NB4 (cell line): ENCODE data around the gene HPCAL1.

Source experiments
- DNase-seq: peaks from one replicate; pipeline ENCODE4 v3.0.0; 2010; ENCODE audit warnings: low read depth
- H3K4me3 ChIP-seq: one replicate; pipeline ENCODE4 v1.5.1; 2011; ENCODE audit warnings: mild to moderate bottlenecking, low read depth, low read length, moderate library complexity
- MYC ChIP-seq: IDR thresholded peaks from 2 replicates; pipeline ENCODE4 v1.6.1; 2011; ENCODE audit warnings: low read depth, low read length
- POLR2A ChIP-seq: IDR thresholded peaks from 2 replicates; pipeline ENCODE4 v1.6.1; 2011; ENCODE audit warnings: mild to moderate bottlenecking; ENCODE audit not compliant: insufficient read length; ENCODE audit errors: extremely low read depth
- TF ChIP-seq, protein P1 (sequence below): IDR thresholded peaks from one replicate; pipeline ENCODE4 v1.5.1; 2012; ENCODE audit warnings: low read depth, low read length
- TF ChIP-seq, protein P2 (sequence below): IDR thresholded peaks from 2 replicates; pipeline ENCODE4 v1.6.1; 2011; ENCODE audit warnings: low read depth, low read length

Gene HPCAL1

DNA sequence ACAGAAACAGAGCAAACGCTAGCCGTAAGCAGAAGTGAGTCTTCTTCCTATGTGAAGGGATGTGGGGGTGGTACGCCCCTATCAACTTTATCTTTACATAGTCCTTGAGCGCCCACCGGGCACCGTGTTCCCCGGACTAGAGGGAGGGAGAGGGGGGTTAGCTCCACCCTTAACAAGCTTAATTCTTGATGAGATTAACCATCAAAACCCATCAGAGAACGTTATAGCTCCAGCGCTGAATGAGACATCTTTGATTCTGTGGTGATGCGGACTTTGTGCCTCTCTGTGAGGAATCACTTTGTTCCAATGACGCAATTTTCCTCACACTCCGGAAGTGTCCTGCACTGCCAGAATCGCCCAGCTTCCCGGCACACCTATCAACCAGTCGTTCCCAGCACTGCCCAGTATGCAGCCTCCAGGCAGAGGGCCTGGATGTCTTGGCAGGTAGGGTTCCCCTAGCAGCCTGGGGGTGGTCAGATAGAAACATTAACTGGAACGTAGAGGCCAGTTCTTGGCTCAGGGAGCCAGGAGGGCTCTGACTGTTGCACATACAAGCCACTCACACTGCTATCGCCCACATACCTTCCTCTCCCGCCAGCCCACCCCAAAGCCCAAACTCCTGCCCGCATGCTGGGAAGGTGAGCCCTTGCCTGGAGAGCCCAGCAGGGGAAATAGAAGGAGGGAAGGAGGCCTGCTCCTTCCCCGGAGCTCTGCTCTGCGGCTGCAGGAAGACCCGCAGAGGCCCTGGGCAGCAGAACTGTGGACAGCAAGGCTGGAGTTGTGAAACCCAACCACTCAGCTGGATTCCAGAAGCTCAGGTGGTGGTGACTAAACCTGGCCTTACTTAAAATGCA is 147.4 kb downstream of the HPCAL1 start:
- no peak for TF ChIP-seq MYC
- TF ChIP-seq, protein P1, sequence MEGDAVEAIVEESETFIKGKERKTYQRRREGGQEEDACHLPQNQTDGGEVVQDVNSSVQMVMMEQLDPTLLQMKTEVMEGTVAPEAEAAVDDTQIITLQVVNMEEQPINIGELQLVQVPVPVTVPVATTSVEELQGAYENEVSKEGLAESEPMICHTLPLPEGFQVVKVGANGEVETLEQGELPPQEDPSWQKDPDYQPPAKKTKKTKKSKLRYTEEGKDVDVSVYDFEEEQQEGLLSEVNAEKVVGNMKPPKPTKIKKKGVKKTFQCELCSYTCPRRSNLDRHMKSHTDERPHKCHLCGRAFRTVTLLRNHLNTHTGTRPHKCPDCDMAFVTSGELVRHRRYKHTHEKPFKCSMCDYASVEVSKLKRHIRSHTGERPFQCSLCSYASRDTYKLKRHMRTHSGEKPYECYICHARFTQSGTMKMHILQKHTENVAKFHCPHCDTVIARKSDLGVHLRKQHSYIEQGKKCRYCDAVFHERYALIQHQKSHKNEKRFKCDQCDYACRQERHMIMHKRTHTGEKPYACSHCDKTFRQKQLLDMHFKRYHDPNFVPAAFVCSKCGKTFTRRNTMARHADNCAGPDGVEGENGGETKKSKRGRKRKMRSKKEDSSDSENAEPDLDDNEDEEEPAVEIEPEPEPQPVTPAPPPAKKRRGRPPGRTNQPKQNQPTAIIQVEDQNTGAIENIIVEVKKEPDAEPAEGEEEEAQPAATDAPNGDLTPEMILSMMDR: no peak
- TF ChIP-seq POLR2A: no peak
- TF ChIP-seq, protein P2, sequence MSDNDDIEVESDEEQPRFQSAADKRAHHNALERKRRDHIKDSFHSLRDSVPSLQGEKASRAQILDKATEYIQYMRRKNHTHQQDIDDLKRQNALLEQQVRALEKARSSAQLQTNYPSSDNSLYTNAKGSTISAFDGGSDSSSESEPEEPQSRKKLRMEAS: no peak
- DNase-seq: no peak
- peak overlapping the region; percentile 69 for H3K4me3 ChIP-seq

DNA sequence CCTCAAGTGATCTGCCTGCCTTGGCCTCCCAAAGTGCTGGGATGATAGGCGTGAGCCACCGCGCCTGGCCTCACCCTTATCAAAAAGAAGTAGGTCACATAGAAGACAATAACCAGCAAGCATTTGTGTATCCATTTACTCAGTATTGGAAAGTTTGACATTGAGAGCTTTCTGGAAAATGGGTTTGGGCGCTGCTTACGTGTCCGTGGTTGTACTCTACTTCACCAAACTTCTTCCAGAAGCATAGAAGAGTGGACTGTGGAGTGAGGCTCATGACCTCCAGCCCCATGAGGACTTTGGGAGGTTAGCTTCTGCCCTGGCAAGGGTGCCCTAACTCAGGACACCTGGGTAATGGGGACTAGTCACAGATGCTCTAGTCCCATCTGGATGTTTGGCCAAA is 149.1 kb downstream of the HPCAL1 start:
- no peak for DNase-seq
- TF ChIP-seq MYC (no peak), POLR2A (no peak)
- TF ChIP-seq, protein P2: no peak
- TF ChIP-seq, protein P1: no peak

DNA sequence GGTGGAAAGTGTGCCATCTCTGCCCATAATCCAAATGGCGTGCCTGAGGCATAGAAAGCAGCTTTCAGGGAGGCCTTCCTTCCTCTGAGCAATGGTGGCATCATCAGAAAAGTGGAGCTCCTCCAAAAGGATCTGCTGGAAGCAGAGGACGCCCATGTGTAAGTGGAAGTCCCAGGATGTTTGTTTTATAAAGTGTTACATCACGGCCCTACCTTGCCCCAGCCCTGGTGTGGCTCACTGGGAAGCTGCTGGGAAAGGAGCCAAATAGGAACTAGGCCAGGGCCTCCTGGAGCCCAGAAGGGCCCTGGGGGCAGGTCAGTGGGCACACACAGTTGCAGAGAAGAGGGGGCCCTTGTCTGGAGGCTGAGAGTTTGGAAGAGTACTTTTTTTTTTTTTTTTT is 149.6 kb downstream of the HPCAL1 start:
- H3K4me3 ChIP-seq: no peak overlapping the region
- TF ChIP-seq, protein P2: no peak
- TF ChIP-seq, protein P1: no peak
- TF ChIP-seq MYC (no peak), POLR2A (no peak)
- no peak for DNase-seq

More for the DNA sequence above, 149.1 kb downstream of the HPCAL1 start:
- no peak overlapping the region for H3K4me3 ChIP-seq

DNA sequence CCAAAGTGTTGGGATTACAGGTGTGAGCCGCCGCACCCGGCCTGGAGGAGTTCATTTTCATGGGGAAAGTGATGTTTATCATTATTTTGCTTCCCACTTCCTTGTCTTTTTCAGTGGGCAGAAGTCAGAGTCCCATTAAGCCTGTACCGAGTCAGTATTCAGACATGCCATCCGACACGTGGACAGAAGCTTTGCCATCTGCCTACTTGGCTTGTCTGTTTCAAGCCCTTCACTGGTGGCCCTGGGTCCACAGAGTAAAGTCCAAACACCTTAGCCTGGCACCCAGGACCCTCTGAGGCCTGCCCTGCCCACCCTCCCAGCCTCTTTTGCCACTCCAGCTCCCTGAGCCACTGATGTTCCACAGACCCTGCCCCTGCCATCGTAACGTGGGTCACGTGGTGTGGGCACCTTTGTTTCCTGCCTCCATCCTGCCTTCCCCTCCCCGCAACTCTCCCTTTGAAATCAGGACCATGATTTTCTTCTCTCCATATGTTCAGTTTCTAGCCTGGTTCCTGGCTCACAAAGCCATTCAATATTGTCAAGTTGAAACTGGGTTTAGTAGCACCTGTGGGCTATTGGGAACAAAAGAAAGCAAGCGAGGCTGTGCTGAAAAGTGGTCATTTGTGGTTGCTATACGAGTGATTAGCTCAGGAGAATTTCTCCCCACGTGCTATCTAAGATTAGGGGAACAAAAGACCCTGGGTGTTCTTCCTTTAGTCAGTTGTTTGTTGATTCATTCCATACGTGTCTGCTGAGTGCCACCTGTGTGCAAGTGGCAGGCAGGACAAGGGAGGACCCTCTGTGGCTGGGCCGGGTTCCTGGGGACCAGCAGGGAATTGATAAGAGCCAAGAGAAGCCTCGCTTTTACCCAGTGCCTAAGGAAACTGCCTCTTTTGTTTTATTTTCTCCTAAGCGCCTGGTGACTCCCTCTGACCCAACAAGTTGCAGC is 150.5 kb downstream of the HPCAL1 start:
- no peak overlapping the region for H3K4me3 ChIP-seq
- DNase-seq: no peak

DNA sequence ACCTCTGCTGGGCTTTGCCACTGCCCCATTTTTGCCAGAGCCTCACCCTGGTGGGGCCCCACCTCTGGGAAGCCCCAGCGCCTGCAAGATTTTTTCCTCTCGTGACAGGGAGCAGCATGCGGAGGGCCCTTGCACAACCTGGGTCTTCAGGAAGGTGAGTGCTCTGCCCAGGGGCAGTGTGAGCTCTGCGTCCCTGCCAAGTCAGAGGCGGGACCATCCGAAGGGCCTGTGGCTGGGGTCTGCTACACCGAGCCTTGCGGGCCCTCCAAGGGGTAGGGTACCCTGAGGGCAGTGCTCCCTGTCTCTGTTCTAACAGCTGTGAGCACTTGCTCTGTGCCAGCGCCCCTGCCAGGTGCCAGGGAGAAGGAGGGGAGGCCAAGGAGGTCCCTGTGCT is 151.2 kb downstream of the HPCAL1 start:
- TF ChIP-seq MYC (no peak), POLR2A (no peak)
- TF ChIP-seq, protein P2: no peak
- TF ChIP-seq, protein P1: no peak
- no peak overlapping the region for H3K4me3 ChIP-seq
- DNase-seq: no peak

More for the DNA sequence above, 150.5 kb downstream of the HPCAL1 start:
- TF ChIP-seq POLR2A: no peak
- TF ChIP-seq MYC: no peak
- TF ChIP-seq, protein P2: no peak
- TF ChIP-seq, protein P1: no peak
